ENCODE measurements around the gene YWHAB.
"Not testable (repeated sequence)": the region's sequence is repeated elsewhere in the genome, so short reads cannot be mapped to it uniquely, and the experiment has no call there.

Gene YWHAB
- total RNA-seq, result 356 to 490 (median 457) reads per million in 3 experiments

- peak; percentile 95 for DNase-seq
Measured at GRCh38 chr20:44885392-44886265, at the start of gene YWHAB. Gene YWHAB (plus strand): TSS chr20:44885705. CDS start chr20:44901534, 15,829 bp downstream.

- no peak for DNase-seq
Measured at GRCh38 chr20:44836601-44837120, 48.8 kb upstream of the YWHAB start.

- DNase-seq, result no peak
Measured at GRCh38 chr20:44837946-44838345, 47.6 kb upstream of the YWHAB start.

- DNase-seq, result no peak
Measured at GRCh38 chr20:44838521-44838920, 47.0 kb upstream of the YWHAB start.

GRCh38 chr20:44839481-44839880 lies 46.0 kb upstream of the YWHAB start:
- DNase-seq, result no peak

GRCh38 chr20:44840826-44841225 lies 44.7 kb upstream of the YWHAB start:
- DNase-seq, result no peak

DNA sequence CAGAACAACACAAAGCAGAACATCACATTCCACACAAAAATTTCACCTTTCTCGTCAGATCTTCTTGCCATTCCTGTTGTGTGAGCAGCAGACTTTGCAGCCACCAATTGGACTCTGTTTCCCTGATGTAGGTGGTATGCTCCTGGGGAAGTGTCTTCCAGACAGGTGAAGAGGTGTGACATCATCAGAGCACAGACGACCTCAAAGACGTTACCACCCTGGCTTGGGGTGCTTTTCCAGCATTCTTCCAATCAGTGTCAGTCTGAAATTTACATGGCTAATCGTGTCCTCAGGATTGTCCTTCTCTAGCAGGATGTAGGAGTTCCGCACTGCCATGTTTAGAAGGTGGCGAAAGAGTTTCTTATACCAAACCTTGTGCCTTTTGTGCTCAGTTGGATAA lies 43.5 kb upstream of the YWHAB start:
- DNase-seq, result no peak

DNA sequence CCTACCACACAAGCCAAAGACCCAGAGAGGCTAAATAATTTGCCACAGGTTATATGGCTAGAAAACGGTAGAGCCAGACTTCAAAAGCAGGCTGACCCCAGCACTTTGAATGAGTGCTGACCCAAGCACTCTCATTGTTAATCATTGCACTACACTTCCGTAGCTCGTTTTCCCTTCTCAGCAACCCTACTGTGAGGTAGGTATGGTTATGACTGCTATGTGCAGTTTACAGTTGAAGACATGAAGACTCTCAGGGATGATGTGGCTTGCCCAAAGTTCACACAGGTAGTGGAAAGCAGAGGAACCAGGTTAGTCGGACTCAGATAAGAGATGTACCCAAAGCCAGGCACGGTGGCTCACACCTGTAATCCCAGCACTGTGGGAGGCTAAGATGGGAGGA lies 41.6 kb upstream of the YWHAB start:
- DNase-seq, result no peak

GRCh38 chr20:44848254-44849015 lies 37.1 kb upstream of the YWHAB start:
- DNase-seq, result no peak

DNA sequence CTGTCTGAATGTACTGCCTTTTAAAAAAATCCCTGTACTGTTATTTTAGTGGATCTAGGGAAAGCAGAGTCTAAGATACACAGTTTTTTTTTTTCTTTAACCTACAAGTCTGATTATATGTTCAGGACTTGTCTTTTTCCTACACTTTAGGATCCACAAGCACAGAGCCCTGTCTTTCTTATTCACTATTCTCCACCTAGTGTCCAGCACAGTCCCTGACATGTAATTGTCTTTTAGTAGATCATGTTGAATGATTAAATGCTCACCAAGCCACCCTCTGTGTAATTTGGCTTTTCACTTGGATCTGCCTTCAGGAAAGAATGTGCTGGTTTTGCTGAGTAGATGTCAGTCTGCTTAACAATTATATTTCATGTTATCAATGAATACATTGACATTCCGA lies 35.8 kb upstream of the YWHAB start:
- no peak for DNase-seq

- no peak for DNase-seq
Measured at GRCh38 chr20:44850272-44850671, 35.2 kb upstream of the YWHAB start.

GRCh38 chr20:44850837-44851236 lies 34.7 kb upstream of the YWHAB start:
- no peak for DNase-seq

DNA sequence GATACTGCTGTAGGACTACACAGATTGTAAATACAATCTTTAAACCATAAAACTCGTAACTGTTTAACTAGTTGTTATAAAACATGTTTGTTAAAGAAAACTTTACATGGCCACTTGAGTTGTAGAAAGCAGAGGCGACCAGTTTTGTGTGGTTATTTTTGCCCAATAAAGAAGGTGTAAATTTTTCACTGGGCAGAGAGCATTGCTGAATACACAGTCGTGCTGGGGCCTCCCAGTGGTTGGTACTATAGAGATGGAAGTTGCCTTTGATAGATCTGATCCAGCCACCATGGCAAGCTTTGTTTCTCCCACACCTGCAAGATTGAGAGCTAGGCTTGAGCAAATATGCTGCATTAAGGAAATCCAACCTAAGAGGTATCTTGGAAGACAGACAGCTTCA lies 34.0 kb upstream of the YWHAB start:
- no peak for DNase-seq

DNA sequence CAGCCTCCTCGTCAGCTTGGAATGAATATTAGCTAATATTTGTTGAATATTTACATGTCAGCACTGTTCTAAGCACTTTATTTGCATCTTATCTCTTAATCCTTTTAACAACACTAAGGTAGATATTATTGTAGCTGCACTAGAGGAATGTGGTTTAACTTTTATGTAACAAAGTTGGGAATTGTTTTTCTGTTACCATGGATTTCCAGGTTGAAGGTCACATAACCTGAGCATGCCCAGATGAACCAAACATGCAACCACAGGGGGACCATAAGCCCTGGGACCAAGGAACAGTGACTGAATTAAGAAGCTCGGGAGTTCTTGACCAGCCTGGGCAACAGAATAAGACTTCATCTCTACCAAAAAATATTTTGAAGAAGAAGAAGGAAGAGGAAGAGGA lies 29.1 kb upstream of the YWHAB start:
- no peak for DNase-seq

DNA sequence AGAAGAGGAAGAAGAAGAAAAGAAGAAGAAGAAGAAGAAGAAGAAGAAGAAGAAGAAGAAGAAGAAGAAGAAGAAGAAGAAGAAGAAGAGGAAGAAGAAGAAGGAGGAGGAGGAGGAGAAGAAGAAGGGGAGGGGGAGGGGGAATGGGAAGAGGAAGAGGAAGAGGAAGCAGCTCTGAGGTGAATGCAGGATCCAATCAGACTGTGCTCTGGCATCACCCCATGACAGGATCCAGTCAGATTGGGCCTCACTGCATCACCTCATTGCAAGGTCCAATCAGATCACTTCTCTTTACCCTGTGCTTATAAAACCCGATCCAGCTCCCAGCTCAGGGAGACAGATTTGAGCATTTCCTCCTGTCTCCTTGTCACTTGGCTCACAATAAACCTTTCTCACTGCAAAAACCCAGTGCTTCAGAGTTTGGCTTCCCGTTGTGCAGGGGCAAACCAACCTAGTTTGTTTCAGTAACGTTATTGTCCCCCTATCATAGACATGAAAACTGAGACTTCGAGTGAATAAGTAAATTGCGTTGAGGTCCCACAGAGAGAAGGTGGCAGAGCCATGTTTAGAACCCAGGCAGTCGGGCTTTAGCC lies 28.6 kb upstream of the YWHAB start:
- DNase-seq, result no peak

GRCh38 chr20:44858606-44859360 lies 26.7 kb upstream of the YWHAB start:
- DNase-seq, result no peak

DNA sequence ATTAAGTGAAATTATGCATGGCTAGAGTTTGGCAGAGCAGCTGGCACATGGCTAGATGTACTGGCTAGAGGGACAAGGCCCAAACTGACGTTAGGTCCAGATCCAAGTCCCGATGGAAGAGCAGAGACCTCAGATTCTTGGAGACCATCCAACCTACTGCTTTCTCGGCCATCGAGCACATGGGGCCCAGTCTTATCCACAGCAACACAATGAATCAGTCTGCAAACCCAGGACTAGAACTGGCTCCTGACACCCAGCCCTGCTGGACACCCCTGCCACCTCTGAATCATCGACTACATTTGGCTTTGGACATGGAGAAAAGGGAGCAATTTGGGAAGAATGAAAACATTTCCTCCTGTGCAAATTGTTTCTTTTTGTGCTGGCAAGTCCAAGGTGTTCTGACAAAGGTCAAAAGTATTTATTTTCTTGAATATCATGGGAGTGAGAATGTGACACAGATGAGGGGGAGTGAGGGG lies 23.9 kb upstream of the YWHAB start:
- no peak for DNase-seq

GRCh38 chr20:44862286-44862685 lies 23.2 kb upstream of the YWHAB start:
- no peak for DNase-seq

DNA sequence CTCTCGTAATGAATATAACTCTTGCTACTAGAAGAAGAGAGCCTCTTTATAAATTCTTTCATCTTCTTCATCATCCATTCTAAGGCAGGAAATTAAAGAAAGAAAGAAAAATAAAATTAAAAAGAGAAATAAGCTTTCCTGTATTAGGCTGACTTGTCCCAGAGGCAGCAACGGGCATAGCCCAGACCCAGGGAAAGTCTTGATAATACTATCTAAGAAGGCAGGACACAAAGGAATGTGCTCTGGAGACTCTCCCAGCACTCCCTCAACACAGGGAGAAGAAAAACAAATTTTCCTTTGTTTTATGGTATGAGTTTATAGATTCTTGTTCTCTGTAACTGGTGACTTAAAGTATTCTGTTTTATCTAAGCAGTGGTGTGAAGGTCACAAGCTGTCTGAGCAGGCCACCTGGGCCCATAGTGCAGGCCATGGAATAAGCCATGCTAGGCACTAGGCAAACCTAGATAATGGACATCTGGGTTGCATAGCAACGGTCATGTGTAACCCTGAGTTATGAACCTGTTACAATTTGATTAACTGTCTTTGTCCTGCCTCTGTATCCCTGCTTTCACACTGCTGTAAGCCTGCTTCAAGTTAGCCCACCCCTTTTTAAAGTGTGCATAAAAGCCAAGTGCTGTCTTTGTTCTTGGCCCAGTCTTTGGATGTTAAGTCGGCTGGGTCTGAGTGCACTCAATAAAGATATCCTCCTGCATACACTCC lies 22.0 kb upstream of the YWHAB start:
- not testable (repeated sequence) for DNase-seq

DNA sequence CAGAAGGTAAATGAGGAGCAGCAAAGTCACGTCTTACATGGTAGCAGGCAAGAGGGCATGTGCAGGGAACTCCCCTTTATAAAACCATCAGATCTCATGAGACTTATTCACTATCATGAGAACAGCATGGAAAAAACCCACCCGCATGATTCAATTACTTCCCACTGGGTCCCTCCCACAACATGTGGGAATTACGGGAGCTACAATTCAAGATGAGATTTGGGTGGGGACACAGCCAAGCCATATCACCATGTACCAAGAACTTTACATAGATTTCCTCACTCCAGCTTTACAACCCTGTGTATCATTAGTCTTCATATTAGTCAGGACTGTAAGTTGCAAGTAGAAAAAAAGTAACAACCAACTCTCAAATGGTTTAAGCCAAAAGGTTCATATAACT lies 21.0 kb upstream of the YWHAB start:
- not testable (repeated sequence) for DNase-seq

DNA sequence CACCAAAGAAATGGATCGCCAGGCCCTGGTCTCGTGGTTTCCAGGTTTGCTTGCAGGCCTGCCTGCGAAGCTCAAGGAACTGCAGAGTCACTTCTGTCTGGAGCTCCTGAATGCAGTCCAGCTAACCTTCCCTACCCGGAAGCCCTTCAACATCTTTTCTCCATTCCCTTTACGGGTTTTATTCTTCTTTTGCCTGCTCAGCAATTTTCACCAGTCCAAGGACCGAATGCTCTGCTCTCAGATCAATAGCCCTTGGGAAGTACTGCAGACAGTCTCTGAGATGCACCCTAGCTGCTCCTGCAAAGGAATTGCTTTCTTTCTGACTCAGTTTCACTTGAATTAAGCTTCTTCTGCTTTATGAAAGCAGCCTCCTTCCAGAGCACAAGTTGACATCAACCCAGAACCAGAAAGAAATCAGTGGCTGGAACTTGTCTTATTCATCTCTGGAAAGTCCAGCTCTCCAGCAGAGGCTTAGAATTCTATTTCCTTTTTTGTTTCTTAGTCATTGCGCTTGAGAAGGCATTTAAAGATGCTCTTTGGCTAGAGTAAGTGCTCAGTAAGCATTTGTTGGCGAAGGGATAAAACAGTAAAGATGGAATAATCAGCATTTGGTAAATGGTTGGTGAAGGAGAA lies 18.7 kb upstream of the YWHAB start:
- DNase-seq, result no peak

Measured in central memory CD4-positive, alpha-beta T cell (primary cell).